CD14-positive monocyte (primary cell): ENCODE measurements around the gene PROC. TPM values are rescaled to one million over a fixed set of nuclear protein-coding genes. Genes with fewer than 3 reads are reported as not detected.

Experiments
- DNase-seq, 3 donors: peaks; one replicate each; pipeline ENCODE4 v3.0.0-alpha.2; 2011 to 2022
- H2AFZ ChIP-seq: 2 replicates; pipeline ENCODE4 v1.6.0; 2012; ENCODE audit warnings: mild to moderate bottlenecking, low read depth, low read length, inconsistent platforms; ENCODE audit not compliant: insufficient read depth, poor library complexity, severe bottlenecking
- H3K27ac ChIP-seq, 2 donors: 1 replicate in 1 of 2; 2 replicates in 1 of 2; pipeline ENCODE4 v1.5.1; 2012 to 2013; ENCODE audit warnings: low read length in 2 of 2, control low read depth in 1 of 2, inconsistent platforms in 1 of 2, low read depth in 1 of 2, mild to moderate bottlenecking in 1 of 2
- H3K27me3 ChIP-seq, 2 donors: one replicate each; pipeline versions ENCODE4 v1.6.0 to v1.6.1; 2011 to 2013; ENCODE audit warnings: low read length in 2 of 2; ENCODE audit not compliant: control insufficient read depth in 2 of 2, insufficient read depth in 2 of 2
- H3K36me3 ChIP-seq, 2 donors: replicated peaks in 1 of 2; 1 replicate in 1 of 2; 2 replicates in 1 of 2; pipeline versions ENCODE4 v1.5.1 to v1.6.1; 2012 to 2013; ENCODE audit warnings: low read length in 2 of 2, control low read depth in 1 of 2, inconsistent platforms in 1 of 2, mild to moderate bottlenecking in 1 of 2; ENCODE audit not compliant: insufficient read depth in 2 of 2, control insufficient read depth in 1 of 2
- H3K4me1 ChIP-seq, 2 donors: 1 replicate in 1 of 2; 2 replicates in 1 of 2; pipeline versions ENCODE4 v1.5.1 to v1.6.1; 2012 to 2013; ENCODE audit warnings: low read length in 2 of 2, control low read depth in 1 of 2, inconsistent platforms in 1 of 2, mild to moderate bottlenecking in 1 of 2, moderate library complexity in 1 of 2; ENCODE audit not compliant: insufficient read depth in 2 of 2, control insufficient read depth in 1 of 2
- H3K4me2 ChIP-seq: replicated peaks from 2 replicates; pipeline ENCODE3; 2012; ENCODE audit warnings: low read length, moderate library complexity, mild to moderate bottlenecking; ENCODE audit not compliant: poor library complexity, severe bottlenecking; ENCODE audit errors: extremely low read depth
- H3K4me3 ChIP-seq, 3 experiments: fragments of 200-600 bp in 1 of 3; sonication (generic) in 1 of 3; replicated peaks in 1 of 3; 1 replicate in 2 of 3; 2 replicates in 1 of 3; pipeline ENCODE4 v1.5.1; 2011 to 2013; ENCODE audit warnings: low read length in 3 of 3, mild to moderate bottlenecking in 3 of 3, control low read depth in 2 of 3, low read depth in 2 of 3, inconsistent platforms in 1 of 3, moderate library complexity in 1 of 3
- H3K79me2 ChIP-seq: 2 replicates; pipeline ENCODE4 v1.6.0; 2012; ENCODE audit warnings: mild to moderate bottlenecking, control low read depth, inconsistent platforms, low read length, moderate library complexity; ENCODE audit not compliant: insufficient read depth
- H3K9ac ChIP-seq: 2 replicates; pipeline ENCODE4 v1.6.0; 2017; ENCODE audit warnings: low read length, mild to moderate bottlenecking; ENCODE audit not compliant: insufficient read depth, poor library complexity, severe bottlenecking
- H3K9me3 ChIP-seq, 2 donors: replicated peaks in 1 of 2; 1 replicate in 1 of 2; 2 replicates in 1 of 2; pipeline versions ENCODE4 v1.5.1 to v1.6.1; 2012 to 2013; ENCODE audit warnings: low read length in 2 of 2, control low read depth in 1 of 2; ENCODE audit not compliant: control insufficient read depth in 1 of 2, insufficient read depth in 1 of 2
- H4K20me1 ChIP-seq: 2 replicates; pipeline ENCODE4 v1.6.0; 2012; ENCODE audit warnings: mild to moderate bottlenecking, low read length, control low read depth, moderate library complexity; ENCODE audit not compliant: insufficient read depth
- H3K27ac Mint-ChIP-seq, 7 donors: one replicate each; pipeline ENCODE4 v1.8.0; 2020; ENCODE audit warnings: mild to moderate bottlenecking in 7 of 7, mixed read lengths in 7 of 7, moderate library complexity in 6 of 7, inconsistent platforms in 2 of 7
- H3K27me3 Mint-ChIP-seq, 3 donors: one replicate each; pipeline ENCODE4 v1.8.0; 2021 to 2022; ENCODE audit warnings: low read depth in 3 of 3, mild to moderate bottlenecking in 3 of 3, mixed read lengths in 3 of 3, moderate library complexity in 3 of 3, inconsistent platforms in 1 of 3
- H3K36me3 Mint-ChIP-seq, 2 donors: one replicate each; pipeline ENCODE4 v1.8.0; 2020; ENCODE audit warnings: mixed read lengths in 2 of 2, inconsistent platforms in 1 of 2, mild to moderate bottlenecking in 1 of 2
- H3K4me1 Mint-ChIP-seq: one replicate; pipeline ENCODE4 v1.8.0; 2020; ENCODE audit warnings: mild to moderate bottlenecking, mixed read lengths
- H3K4me3 Mint-ChIP-seq, 2 donors: one replicate each; pipeline ENCODE4 v1.8.0; 2020; ENCODE audit warnings: mild to moderate bottlenecking in 2 of 2, mixed read lengths in 2 of 2, moderate library complexity in 1 of 2
- H3K9me3 Mint-ChIP-seq, 7 donors: one replicate each; pipeline ENCODE4 v1.8.0; 2020 to 2022; ENCODE audit warnings: mixed read lengths in 7 of 7, mild to moderate bottlenecking in 6 of 7, moderate library complexity in 6 of 7, inconsistent platforms in 2 of 7
- WGBS: methylation state at CpG from one replicate; pipeline ENCODE4 v1.1.5; 2013; ENCODE audit warnings: missing lambda C conversion rate; ENCODE audit not compliant: insufficient coverage; 5-methylcytosine and 5-hydroxymethylcytosine counted together
- intact Hi-C, 2 donors: fragments of 100-400 bp; cut with micrococcal nuclease; formaldehyde crosslinking; loops; one replicate each; pipeline versions ENCODE4 v1.15.0 to v1.15.1; 2023
- polyA plus RNA-seq, 3 donors: library from polyadenylated mRNA; depleted of rRNA in 1 of 3; unstranded in 2 of 3; stranded (reverse) in 1 of 3; fragments of 300-500 nt in 2 of 3; fragments of >200 nt in 1 of 3; fragmentation: Illumina TruSeq in 2 of 3; gene quantifications; 1 replicate in 2 of 3; 2 replicates in 1 of 3; pipeline ENCODE4 v1.2.3, GENCODE V29; 2012 to 2021
- TF ChIP-seq, protein P1 (sequence below): fragments of 200-600 bp; IDR thresholded peaks from one replicate; pipeline ENCODE4 v1.8.0; 2022; ENCODE audit warnings: antibody characterized with exemption, mild to moderate bottlenecking

Gene PROC
- polyA plus RNA-seq, 3 donors, result 0.69 TPM; not detected in 2

DNA sequence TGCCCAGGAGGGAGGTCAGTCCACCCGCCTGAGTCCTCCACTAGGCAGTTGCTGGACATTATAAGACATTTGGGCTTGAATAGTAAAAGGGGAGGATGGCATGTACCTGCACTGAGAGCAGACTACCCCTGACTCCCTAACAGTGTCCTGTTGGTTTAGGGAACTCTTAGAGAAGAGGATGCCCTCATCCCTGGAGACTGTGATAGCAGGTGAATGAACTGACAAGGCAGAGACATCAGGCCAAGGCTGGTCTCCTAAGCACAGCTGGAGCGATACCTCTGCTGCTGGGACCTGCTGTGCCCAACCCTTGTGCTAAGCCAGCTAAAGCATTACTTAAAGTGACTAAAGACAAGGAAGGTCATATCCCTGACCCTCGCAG lies 34.8 kb downstream of the PROC start:
- Histone ChIP-seq H3K4me3 (no peak overlapping the region), H4K20me1 (no peaks in the 10 kb centered on the region), H3K79me2 (no peaks in the 10 kb centered on the region), H3K4me1 (peaks cover 0 to 3% of the 10 kb centered on the region in 2 donors), H3K4me2 (no peak overlapping the region), H3K9me3 (no peaks in the 10 kb centered on the region), H3K36me3 (no peaks in the 10 kb centered on the region), H3K27me3 (no peaks in the 10 kb centered on the region), H2AFZ (no peak overlapping the region), H3K27ac (no peak overlapping the region), H3K9ac (no peak overlapping the region)
- Mint-ChIP-seq H3K27me3 (peaks cover 0 to 3% (median 2%) of the 10 kb centered on the region in 3 donors), H3K27ac (peak overlapping the region in 1 of 7 donors; percentile 37), H3K9me3 (peaks cover 0 to 3% (median 0%) of the 10 kb centered on the region in 7 donors), H3K4me3 (no peak overlapping the region), H3K4me1 (peaks cover 8% of the 10 kb centered on the region), H3K36me3 (peaks cover 13 to 17% of the 10 kb centered on the region in 2 donors)
- no peak for DNase-seq
- WGBS, result 94% methylated on average over 2 of the region's 3 CpGs
- intact Hi-C loops, result no loop called here
- TF ChIP-seq, protein P1, sequence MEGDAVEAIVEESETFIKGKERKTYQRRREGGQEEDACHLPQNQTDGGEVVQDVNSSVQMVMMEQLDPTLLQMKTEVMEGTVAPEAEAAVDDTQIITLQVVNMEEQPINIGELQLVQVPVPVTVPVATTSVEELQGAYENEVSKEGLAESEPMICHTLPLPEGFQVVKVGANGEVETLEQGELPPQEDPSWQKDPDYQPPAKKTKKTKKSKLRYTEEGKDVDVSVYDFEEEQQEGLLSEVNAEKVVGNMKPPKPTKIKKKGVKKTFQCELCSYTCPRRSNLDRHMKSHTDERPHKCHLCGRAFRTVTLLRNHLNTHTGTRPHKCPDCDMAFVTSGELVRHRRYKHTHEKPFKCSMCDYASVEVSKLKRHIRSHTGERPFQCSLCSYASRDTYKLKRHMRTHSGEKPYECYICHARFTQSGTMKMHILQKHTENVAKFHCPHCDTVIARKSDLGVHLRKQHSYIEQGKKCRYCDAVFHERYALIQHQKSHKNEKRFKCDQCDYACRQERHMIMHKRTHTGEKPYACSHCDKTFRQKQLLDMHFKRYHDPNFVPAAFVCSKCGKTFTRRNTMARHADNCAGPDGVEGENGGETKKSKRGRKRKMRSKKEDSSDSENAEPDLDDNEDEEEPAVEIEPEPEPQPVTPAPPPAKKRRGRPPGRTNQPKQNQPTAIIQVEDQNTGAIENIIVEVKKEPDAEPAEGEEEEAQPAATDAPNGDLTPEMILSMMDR, result no peak

DNA sequence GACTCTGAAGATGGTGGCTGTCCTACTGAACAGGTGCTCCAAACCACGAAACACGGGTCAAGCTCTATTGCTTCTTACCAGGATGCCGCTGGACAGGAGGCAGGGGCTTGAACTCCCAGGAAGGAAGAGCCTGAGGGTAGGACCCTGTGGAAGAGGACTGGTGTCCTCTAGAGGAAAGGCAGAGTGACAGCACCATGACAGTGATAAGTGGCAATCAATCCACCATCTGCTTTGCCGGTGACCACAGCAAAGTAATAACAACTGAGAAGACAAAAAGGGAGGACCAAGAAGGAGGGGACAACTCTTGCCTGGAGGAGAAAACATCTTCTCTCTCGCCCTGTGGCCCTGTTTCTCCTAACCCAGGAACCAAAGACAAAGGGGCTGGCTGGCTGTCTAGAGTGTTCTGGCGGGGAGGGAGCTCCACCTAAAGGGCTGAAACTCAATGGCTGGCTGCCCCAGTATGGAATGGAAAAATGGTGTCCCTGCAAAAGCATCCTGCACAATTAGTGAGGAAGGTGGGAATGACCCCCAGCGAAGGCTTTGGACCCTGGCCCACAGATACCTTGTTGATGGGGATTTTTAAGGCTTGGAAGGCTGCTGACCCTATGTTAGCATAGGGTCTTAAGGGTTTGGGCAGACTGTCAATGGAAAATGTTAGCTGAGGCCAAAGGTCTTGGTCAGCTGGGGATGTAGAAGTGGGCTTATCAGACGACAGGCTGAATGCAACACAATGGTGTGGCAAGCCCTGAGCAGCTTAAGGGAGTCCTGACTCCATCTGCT lies 35.4 kb downstream of the PROC start:
- no peak overlapping the region for H3K27ac ChIP-seq
- peaks cover 13 to 16% of the 10 kb centered on the region in 2 donors for H3K36me3 Mint-ChIP-seq
- H3K4me3 Mint-ChIP-seq, result no peak overlapping the region
- H3K4me1 Mint-ChIP-seq, result peaks cover 10% of the 10 kb centered on the region
- no peak overlapping the region for H3K4me3 ChIP-seq
- 90% methylated on average over 7 of the region's 8 CpGs for WGBS
- intact Hi-C loops, result no loop called here
- no peaks in the 10 kb centered on the region for H3K79me2 ChIP-seq
- H3K9me3 Mint-ChIP-seq, result peaks cover 0 to 5% (median 0%) of the 10 kb centered on the region in 7 donors
- peaks cover 0 to 3% of the 10 kb centered on the region in 2 donors for H3K4me1 ChIP-seq
- no peak overlapping the region for H2AFZ ChIP-seq
- no peaks in the 10 kb centered on the region for H3K36me3 ChIP-seq
- no peaks in the 10 kb centered on the region for H3K9me3 ChIP-seq
- TF ChIP-seq, protein P1, result peak; percentile 23
- no peak overlapping the region for H3K9ac ChIP-seq
- DNase-seq, result peak in 1 of 3 donors; percentile 13
- H3K27me3 ChIP-seq, result no peaks in the 10 kb centered on the region
- H3K27ac Mint-ChIP-seq, result peak overlapping the region in 2 of 7 donors; percentile 59 to 72
- H3K27me3 Mint-ChIP-seq, result peaks cover 0 to 3% (median 2%) of the 10 kb centered on the region in 3 donors
- H3K4me2 ChIP-seq, result no peak overlapping the region
- H4K20me1 ChIP-seq, result no peaks in the 10 kb centered on the region
